Right lobe of liver (tissue), 6 donors: ENCODE measurements around the gene ERC1. TPM values are rescaled to one million over a fixed set of nuclear protein-coding genes. Genes with fewer than 3 reads are reported as not detected.

Experiments used
- ATAC-seq, 4 donors: fragments of 200-7000 bp; cut with Tn5 transposase; one replicate each; pipeline ENCODE4 v1.9.1; 2020; ENCODE audit warnings: mild to moderate bottlenecking in 4 of 4, moderate library complexity in 4 of 4
- DNase-seq, 3 donors: peaks; one replicate each; pipeline ENCODE4 v3.0.0-alpha.2; 2020
- H3K27ac ChIP-seq, 3 donors: fragments of 200-600 bp; one replicate each; pipeline ENCODE4 v1.8.0; 2022
- H3K27me3 ChIP-seq, 2 donors: fragments of 200-600 bp; one replicate each; pipeline ENCODE4 v1.8.0; 2022
- H3K36me3 ChIP-seq, 4 donors: fragments of 200-600 bp; sonication (generic) in 1 of 4; one replicate each; pipeline versions ENCODE4 v1.5.1 to v1.8.0; 2017 to 2022; ENCODE audit warnings: control low read depth in 1 of 4
- H3K4me1 ChIP-seq, 4 donors: fragments of 200-600 bp; sonication (generic) in 1 of 4; one replicate each; pipeline versions ENCODE4 v1.5.1 to v1.8.0; 2017 to 2022; ENCODE audit warnings: control low read depth in 1 of 4
- H3K4me3 ChIP-seq, 3 donors: fragments of 200-600 bp; one replicate each; pipeline ENCODE4 v1.8.0; 2022
- H3K9me3 ChIP-seq, 4 donors: fragments of 200-600 bp; sonication (generic) in 1 of 4; one replicate each; pipeline versions ENCODE4 v1.5.1 to v1.8.0; 2017 to 2022; ENCODE audit warnings: control low read depth in 1 of 4
- CTCF ChIP-seq, 4 donors: fragments of 200-600 bp in 3 of 4; fragments of 450-650 bp in 1 of 4; IDR thresholded peaks; one replicate each; pipeline versions ENCODE4 v1.5.1 to v1.8.0; 2016 to 2022; ENCODE audit warnings: antibody characterized with exemption in 4 of 4, mild to moderate bottlenecking in 2 of 4
- POLR2A ChIP-seq: fragments of 450-650 bp; IDR thresholded peaks from one replicate; pipeline ENCODE4 v1.6.1; 2017; ENCODE audit warnings: antibody characterized with exemption, mild to moderate bottlenecking
- WGBS: methylation state at CpG from one replicate; pipeline ENCODE4 v1.1.6; 2018; ENCODE audit warnings: low coverage, low lambda C conversion rate; ENCODE audit not compliant: insufficient coverage; ENCODE audit errors: missing lambda C conversion rate; 5-methylcytosine and 5-hydroxymethylcytosine counted together
- intact Hi-C, 2 donors: fragments of 100-400 bp; cut with DNase I; formaldehyde crosslinking; loops; one replicate each; pipeline versions ENCODE4 v1.11.2 to v1.14.1; 2022
- total RNA-seq, 6 experiments: library from RNA; depleted of rRNA in 2 of 6; stranded (reverse); fragments of >200 nt in 2 of 6; fragmentation: NEBNext Ultra II Directional in 3 of 6; extraction: Animal tissue kit (Norgen Biotek cat#: 25700) in 3 of 6; gene quantifications; one replicate each; pipeline versions ENCODE4 v1.1.0 to v1.2.4, GENCODE V29; 2016 to 2023
- donor health status: DM: no; HTN: yes; CAD: no.
- donor health status: DM: no; HTN: no; CAD: no.
- donor health status: DM: no; HTN: no; CAD: no.
- donor health status: DM: no; HTN: yes; CAD: no.
- donor health status: DM: no; HTN: yes; CAD: no.

ERC1 gene
- total RNA-seq, 6 experiments from 2014 or later: 24.8 to 30.8 (median 28.6) TPM

- no peak for DNase-seq
- no peak overlapping the region for H3K27ac ChIP-seq
- no peaks in the 10 kb centered on the region for H3K4me1 ChIP-seq
- intact Hi-C loops: no loop called here
- H3K4me3 ChIP-seq: no peak overlapping the region
- ATAC-seq: no peak
- H3K36me3 ChIP-seq: no peaks in the 10 kb centered on the region
- H3K27me3 ChIP-seq: no peaks in the 10 kb centered on the region
- 85% methylated on average over 8 of the region's 9 CpGs for WGBS
- TF ChIP-seq POLR2A (no peak), CTCF (IDR thresholded peaks at IDR 0.05) (no peak)
- H3K9me3 ChIP-seq: no peaks in the 10 kb centered on the region
Measured at GRCh38 chr12:967641-968040, 23.4 kb upstream of the ERC1 start.

- 50% methylated on average over 4 of the region's 4 CpGs for WGBS
Measured at GRCh38 chr12:968545-968944, 22.5 kb upstream of the ERC1 start.

GRCh38 chr12:969821-970220 lies 21.2 kb upstream of the ERC1 start:
- no peaks in the 10 kb centered on the region for H3K27me3 ChIP-seq
- WGBS: 75% methylated on average over 5 of the region's 8 CpGs

More at GRCh38 chr12:968545-968944, 22.5 kb upstream of the ERC1 start:
- no peak overlapping the region for H3K27ac ChIP-seq
- no peaks in the 10 kb centered on the region for H3K27me3 ChIP-seq
- intact Hi-C loops: no loop called here
- H3K4me3 ChIP-seq: no peak overlapping the region
- no peaks in the 10 kb centered on the region for H3K9me3 ChIP-seq
- ATAC-seq: no peak
- H3K36me3 ChIP-seq: no peaks in the 10 kb centered on the region
- H3K4me1 ChIP-seq: no peaks in the 10 kb centered on the region
- DNase-seq: no peak
- TF ChIP-seq POLR2A (no peak), CTCF (IDR thresholded peaks at IDR 0.05) (no peak)

GRCh38 chr12:971991-972390 lies 19.0 kb upstream of the ERC1 start:
- no peaks in the 10 kb centered on the region for H3K36me3 ChIP-seq
- intact Hi-C loops: no loop called here
- no peaks in the 10 kb centered on the region for H3K4me1 ChIP-seq
- DNase-seq (no peak), ATAC-seq (no peak)
- no peak overlapping the region for H3K4me3 ChIP-seq
- no peaks in the 10 kb centered on the region for H3K9me3 ChIP-seq
- no peak for TF ChIP-seq POLR2A
- no peak for TF ChIP-seq CTCF (IDR thresholded peaks at IDR 0.05)
- H3K27me3 ChIP-seq: no peaks in the 10 kb centered on the region
- 89% methylated on average over 4 of the region's 4 CpGs for WGBS
- H3K27ac ChIP-seq: no peak overlapping the region

More at GRCh38 chr12:969821-970220, 21.2 kb upstream of the ERC1 start:
- TF ChIP-seq CTCF (IDR thresholded peaks at IDR 0.05) (no peak), POLR2A (no peak)
- ATAC-seq (no peak), DNase-seq (no peak)
- H3K9me3 ChIP-seq: no peaks in the 10 kb centered on the region
- no peaks in the 10 kb centered on the region for H3K36me3 ChIP-seq
- no peak overlapping the region for H3K4me3 ChIP-seq
- no peak overlapping the region for H3K27ac ChIP-seq
- intact Hi-C loops: no loop called here
- no peaks in the 10 kb centered on the region for H3K4me1 ChIP-seq
